ENCODE measurements around the gene RCAN3.

Gene RCAN3

DNA sequence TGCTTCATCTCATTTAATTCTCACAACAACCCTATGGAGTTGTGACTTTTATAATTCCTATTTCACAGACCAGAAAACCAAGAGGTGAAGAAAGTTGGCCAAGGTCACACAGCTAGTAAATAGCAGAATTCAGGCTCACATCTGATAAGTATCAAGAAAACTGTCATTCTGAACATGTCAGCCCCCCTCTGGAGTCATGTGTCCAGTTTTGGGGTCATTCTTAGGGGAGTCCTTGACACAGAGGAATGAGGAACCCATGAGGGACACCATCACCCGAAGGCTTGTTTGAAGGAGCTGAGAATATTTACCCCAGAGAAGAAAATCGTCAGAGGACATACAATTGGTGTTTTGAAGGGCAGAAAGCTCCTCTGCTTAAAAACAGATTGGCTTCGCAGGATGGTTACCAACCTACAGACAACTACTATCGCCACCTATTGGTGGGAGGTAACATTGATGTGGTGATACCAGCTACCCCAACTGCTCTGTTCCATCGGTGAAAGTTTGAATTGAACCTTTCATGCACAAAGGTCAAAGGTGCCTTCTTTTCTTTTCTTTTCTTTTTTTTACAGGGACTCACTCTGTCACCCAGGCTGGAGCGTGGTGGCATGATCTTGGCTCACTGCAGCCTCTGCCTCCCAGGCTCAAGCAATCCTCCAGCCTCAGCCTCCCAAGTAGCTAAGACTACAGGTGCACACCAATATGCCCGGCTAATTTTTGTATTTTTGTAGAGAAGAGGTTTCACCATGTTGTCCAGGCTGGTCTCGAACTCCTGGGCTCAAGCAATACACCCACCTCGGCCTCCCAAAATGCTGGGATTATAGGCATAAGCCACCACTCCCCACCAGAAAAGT is 84.6 kb downstream of the RCAN3 start:
- Histone ChIP-seq H3K9me3 (ENCODE audit: control insufficient read depth, insufficient read depth, low read depth, low read length) (no peaks in the 10 kb centered on the region), H3K4me1 (ENCODE audit: control insufficient read depth, insufficient read depth, low read length) (no peaks in the 10 kb centered on the region), H3K36me3 (ENCODE audit: control insufficient read depth in 2 of 2, insufficient read depth in 1 of 2, low read length in 2 of 2) (no peaks in the 10 kb centered on the region), H3K27ac (ENCODE audit: extremely low read depth, low read depth, low read length) (no peak overlapping the region), H3K4me3 (ENCODE audit: low read depth, low read length) (no peak overlapping the region)
- POLR2A ChIA-PET = interaction anchor here (1.0 to 1.2 kb wide), 3 partner anchors 45 to 172 kb away, joined by 3 to 4 read pairs (median 4); partner anchors contain the start of genes NIPAL3 and RCAN3
- CTCF ChIA-PET = interaction anchor here (0.5 to 7.4 kb wide), 52 partner anchors 9 to 392 kb away, joined by 3 to 69 read pairs (median 5); partner anchors contain the start of genes NCMAP, NIPAL3 and RCAN3
- TF ChIP-seq, protein P1, sequence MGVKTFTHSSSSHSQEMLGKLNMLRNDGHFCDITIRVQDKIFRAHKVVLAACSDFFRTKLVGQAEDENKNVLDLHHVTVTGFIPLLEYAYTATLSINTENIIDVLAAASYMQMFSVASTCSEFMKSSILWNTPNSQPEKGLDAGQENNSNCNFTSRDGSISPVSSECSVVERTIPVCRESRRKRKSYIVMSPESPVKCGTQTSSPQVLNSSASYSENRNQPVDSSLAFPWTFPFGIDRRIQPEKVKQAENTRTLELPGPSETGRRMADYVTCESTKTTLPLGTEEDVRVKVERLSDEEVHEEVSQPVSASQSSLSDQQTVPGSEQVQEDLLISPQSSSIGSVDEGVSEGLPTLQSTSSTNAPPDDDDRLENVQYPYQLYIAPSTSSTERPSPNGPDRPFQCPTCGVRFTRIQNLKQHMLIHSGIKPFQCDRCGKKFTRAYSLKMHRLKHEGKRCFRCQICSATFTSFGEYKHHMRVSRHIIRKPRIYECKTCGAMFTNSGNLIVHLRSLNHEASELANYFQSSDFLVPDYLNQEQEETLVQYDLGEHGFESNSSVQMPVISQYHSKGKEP (tag by site-specific recombination; IDR thresholded peaks at IDR 0.05) = no peak
- TF ChIP-seq, protein P2, sequence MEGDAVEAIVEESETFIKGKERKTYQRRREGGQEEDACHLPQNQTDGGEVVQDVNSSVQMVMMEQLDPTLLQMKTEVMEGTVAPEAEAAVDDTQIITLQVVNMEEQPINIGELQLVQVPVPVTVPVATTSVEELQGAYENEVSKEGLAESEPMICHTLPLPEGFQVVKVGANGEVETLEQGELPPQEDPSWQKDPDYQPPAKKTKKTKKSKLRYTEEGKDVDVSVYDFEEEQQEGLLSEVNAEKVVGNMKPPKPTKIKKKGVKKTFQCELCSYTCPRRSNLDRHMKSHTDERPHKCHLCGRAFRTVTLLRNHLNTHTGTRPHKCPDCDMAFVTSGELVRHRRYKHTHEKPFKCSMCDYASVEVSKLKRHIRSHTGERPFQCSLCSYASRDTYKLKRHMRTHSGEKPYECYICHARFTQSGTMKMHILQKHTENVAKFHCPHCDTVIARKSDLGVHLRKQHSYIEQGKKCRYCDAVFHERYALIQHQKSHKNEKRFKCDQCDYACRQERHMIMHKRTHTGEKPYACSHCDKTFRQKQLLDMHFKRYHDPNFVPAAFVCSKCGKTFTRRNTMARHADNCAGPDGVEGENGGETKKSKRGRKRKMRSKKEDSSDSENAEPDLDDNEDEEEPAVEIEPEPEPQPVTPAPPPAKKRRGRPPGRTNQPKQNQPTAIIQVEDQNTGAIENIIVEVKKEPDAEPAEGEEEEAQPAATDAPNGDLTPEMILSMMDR (tag by site-specific recombination; IDR thresholded peaks at IDR 0.05) = peak; percentile 73
- no peak for TF ChIP-seq ZNF792 (tag by site-specific recombination; IDR thresholded peaks at IDR 0.05)
- TF ChIP-seq ZNF660 (tag by site-specific recombination; IDR thresholded peaks at IDR 0.05) = 0 out of 2 replicates have a peak, but pooled peaks have one; percentile 47
- peak; percentile 47 for TF ChIP-seq ZNF654 (tag by site-specific recombination; IDR thresholded peaks at IDR 0.05; ENCODE audit: low read depth)
- 0 out of 2 replicates have a peak, but pooled peaks have one; percentile 38 for TF ChIP-seq PRDM1 (tag by site-specific recombination; IDR thresholded peaks at IDR 0.05)
- no peak for TF ChIP-seq ZXDB (tag by site-specific recombination; IDR thresholded peaks at IDR 0.05)
- TF ChIP-seq BCL11A (tag by site-specific recombination; IDR thresholded peaks at IDR 0.05; ENCODE audit: low read depth) = no peak
- no peak for TF ChIP-seq ZNF560 (tag by site-specific recombination; IDR thresholded peaks at IDR 0.05; ENCODE audit: borderline replicate concordance)
- TF ChIP-seq ZNF155 (tag by site-specific recombination; IDR thresholded peaks at IDR 0.05) = no peak
- TF ChIP-seq SCRT1 (tag by site-specific recombination; IDR thresholded peaks at IDR 0.05; ENCODE audit: borderline replicate concordance) = peak; percentile 20; the same call in 1 of the 2 replicates
- TF ChIP-seq, protein P3, sequence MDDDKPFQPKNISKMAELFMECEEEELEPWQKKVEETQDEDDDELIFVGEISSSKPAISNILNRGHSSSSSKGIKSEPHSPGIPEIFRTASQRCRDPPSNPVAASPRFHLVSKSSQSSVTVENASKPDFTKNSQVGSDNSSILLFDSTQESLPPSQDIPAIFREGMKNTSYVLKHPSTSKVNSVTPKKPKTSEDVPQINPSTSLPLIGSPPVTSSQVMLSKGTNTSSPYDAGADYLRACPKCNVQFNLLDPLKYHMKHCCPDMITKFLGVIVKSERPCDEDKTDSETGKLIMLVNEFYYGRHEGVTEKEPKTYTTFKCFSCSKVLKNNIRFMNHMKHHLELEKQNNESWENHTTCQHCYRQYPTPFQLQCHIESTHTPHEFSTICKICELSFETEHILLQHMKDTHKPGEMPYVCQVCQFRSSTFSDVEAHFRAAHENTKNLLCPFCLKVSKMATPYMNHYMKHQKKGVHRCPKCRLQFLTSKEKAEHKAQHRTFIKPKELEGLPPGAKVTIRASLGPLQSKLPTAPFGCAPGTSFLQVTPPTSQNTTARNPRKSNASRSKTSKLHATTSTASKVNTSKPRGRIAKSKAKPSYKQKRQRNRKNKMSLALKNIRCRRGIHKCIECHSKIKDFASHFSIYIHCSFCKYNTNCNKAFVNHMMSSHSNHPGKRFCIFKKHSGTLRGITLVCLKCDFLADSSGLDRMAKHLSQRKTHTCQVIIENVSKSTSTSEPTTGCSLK (tag by site-specific recombination; IDR thresholded peaks at IDR 0.05) = no peak

DNA sequence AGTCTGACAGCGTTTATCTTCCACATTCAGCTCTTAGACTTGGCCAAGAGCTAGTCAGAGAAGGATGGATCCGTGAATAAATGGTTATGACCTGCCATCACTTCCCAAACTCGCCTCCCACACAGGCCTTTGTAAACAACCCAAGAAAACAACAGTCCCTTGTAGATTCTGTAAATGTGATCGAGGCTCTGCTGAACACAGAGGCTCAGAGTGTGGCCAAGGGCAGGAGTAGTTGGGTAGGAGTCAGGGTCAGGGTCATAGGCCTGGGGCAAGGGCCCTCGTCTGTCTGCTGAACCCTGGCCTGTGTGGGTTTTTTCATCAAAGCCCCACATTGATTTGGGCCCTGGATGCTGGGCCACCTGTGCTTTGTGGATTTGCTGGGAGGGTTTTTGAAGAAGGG is 85.9 kb downstream of the RCAN3 start:
- no peak for TF ChIP-seq ZNF785 (tag by site-specific recombination; IDR thresholded peaks at IDR 0.05)
- ChIA-PET POLR2A (no interaction called here), CTCF (interaction anchor here (0.7 to 7.4 kb wide), 14 partner anchors 8 to 173 kb away, joined by 3 to 69 read pairs (median 14); partner anchors contain the start of genes NIPAL3 and RCAN3)
- H3K4me3 ChIP-seq (ENCODE audit: low read depth, low read length) = no peak overlapping the region
- H3K27ac ChIP-seq (ENCODE audit: extremely low read depth, low read depth, low read length) = no peak overlapping the region
- H3K4me1 ChIP-seq (ENCODE audit: control insufficient read depth, insufficient read depth, low read length) = no peaks in the 10 kb centered on the region
- H3K36me3 ChIP-seq (ENCODE audit: control insufficient read depth in 2 of 2, insufficient read depth in 1 of 2, low read length in 2 of 2) = no peaks in the 10 kb centered on the region
- H3K9me3 ChIP-seq (ENCODE audit: control insufficient read depth, insufficient read depth, low read depth, low read length) = no peaks in the 10 kb centered on the region

DNA sequence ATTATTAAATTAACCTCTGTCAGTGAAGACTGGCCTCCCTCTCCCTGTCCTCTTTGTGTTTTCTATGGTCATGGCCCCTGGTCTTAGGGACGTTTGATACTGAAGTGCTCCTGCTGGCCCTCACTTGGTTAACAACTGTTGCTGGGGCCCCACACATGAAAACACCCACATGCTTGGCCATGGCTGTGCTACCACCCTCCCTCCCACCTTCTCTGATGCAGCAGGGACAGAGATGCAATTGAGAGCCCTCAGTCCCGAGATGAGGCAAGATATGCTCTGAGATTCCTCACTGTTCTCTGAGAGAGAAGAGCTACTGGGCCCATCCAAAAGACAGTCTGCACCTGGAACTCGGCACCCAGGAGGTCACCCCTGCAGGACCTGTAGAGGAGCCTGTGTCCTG is 86.6 kb downstream of the RCAN3 start:
- CTCF ChIA-PET = interaction anchor here (0.7 to 4.9 kb wide), 3 partner anchors 16 to 47 kb away, joined by 3 to 37 read pairs (median 3); no protein-coding TSS in a partner anchor
- TF ChIP-seq BCL11A (tag by site-specific recombination; IDR thresholded peaks at IDR 0.05; ENCODE audit: low read depth) (no peak), ZSCAN16 (tag by site-specific recombination; IDR thresholded peaks at IDR 0.05) (no peak), ZFHX2 (tag by site-specific recombination; conservative IDR thresholded peaks at IDR 0.05) (peak; percentile 53), ZBTB20 (tag by site-specific recombination; IDR thresholded peaks at IDR 0.05) (no peak), SCRT1 (tag by site-specific recombination; IDR thresholded peaks at IDR 0.05; ENCODE audit: borderline replicate concordance) (no peak), ZEB2 (tag by site-specific recombination; IDR thresholded peaks at IDR 0.05) (no peak), ZNF112 (tag by site-specific recombination; IDR thresholded peaks at IDR 0.05) (no peak), ZNF223 (tag by site-specific recombination; IDR thresholded peaks at IDR 0.05) (no peak), ZNF837 (tag by site-specific recombination; IDR thresholded peaks at IDR 0.05) (no peak), EGR2 (tag by site-specific recombination; IDR thresholded peaks at IDR 0.05; ENCODE audit: low read depth) (peak; percentile 52; the same call in 1 of the 2 replicates), ZFP3 (tag by site-specific recombination; IDR thresholded peaks at IDR 0.05; ENCODE audit: low read depth) (no peak)
- TF ChIP-seq, protein P4, sequence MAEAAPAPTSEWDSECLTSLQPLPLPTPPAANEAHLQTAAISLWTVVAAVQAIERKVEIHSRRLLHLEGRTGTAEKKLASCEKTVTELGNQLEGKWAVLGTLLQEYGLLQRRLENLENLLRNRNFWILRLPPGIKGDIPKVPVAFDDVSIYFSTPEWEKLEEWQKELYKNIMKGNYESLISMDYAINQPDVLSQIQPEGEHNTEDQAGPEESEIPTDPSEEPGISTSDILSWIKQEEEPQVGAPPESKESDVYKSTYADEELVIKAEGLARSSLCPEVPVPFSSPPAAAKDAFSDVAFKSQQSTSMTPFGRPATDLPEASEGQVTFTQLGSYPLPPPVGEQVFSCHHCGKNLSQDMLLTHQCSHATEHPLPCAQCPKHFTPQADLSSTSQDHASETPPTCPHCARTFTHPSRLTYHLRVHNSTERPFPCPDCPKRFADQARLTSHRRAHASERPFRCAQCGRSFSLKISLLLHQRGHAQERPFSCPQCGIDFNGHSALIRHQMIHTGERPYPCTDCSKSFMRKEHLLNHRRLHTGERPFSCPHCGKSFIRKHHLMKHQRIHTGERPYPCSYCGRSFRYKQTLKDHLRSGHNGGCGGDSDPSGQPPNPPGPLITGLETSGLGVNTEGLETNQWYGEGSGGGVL (tag by site-specific recombination; IDR thresholded peaks at IDR 0.05) = no peak

More for the DNA sequence above, 86.6 kb downstream of the RCAN3 start:
- POLR2A ChIA-PET = no interaction called here
- H3K4me1 ChIP-seq (ENCODE audit: control insufficient read depth, insufficient read depth, low read length) = no peaks in the 10 kb centered on the region
- no peak overlapping the region for H3K4me3 ChIP-seq (ENCODE audit: low read depth, low read length)
- H3K36me3 ChIP-seq (ENCODE audit: control insufficient read depth in 2 of 2, insufficient read depth in 1 of 2, low read length in 2 of 2) = no peaks in the 10 kb centered on the region
- H3K27ac ChIP-seq (ENCODE audit: extremely low read depth, low read depth, low read length) = no peak overlapping the region
- H3K9me3 ChIP-seq (ENCODE audit: control insufficient read depth, insufficient read depth, low read depth, low read length) = no peaks in the 10 kb centered on the region

Measured in HEK293 (cell line).